H1 (cell line): ENCODE results near the gene CPO. TPM values are rescaled to one million over a fixed set of nuclear protein-coding genes. Genes with fewer than 3 reads are reported as not detected.

Source experiments
- CTCF ChIA-PET: fragments of 300-600 bp; sonication (Branson Sonifier 250); formaldehyde crosslinking; loops from one replicate; lab custom pipeline; 2021; ENCODE audit not compliant: partially characterized antibody; lab: Charles Lee
- POLR2A ChIA-PET: fragments of 300-600 bp; sonication (Branson Sonifier 250); formaldehyde crosslinking; loops from one replicate; lab custom pipeline; 2021; ENCODE audit warnings: inconsistent platforms; ENCODE audit not compliant: partially characterized antibody; lab: Charles Lee
- DNase-seq, 2 experiments: peaks; one replicate each; pipeline versions ENCODE4 v3.0.0 to v3.0.0-alpha.2; 2010 to 2022; ENCODE audit warnings: low spot score in 2 of 2, low read depth in 1 of 2, mixed read lengths in 1 of 2
- FAIRE-seq: peaks from 2 replicates; lab custom pipeline; 2011; peaks lifted over from hg19 to GRCh38; lab: Jason Lieb, UNC
- H2AFZ ChIP-seq: 2 replicates; pipeline ENCODE4 v1.8.1; 2012; ENCODE audit warnings: low read length, inconsistent platforms
- H2AK5ac ChIP-seq: 2 replicates; pipeline ENCODE4 v1.6.1; 2013; ENCODE audit warnings: low read depth, low read length
- H2BK120ac ChIP-seq: replicated peaks from 2 replicates; pipeline ENCODE3; 2013; ENCODE audit warnings: low read depth, low read length, inconsistent platforms
- H2BK12ac ChIP-seq: 2 replicates; pipeline ENCODE4 v1.6.1; 2013; ENCODE audit warnings: low read depth, low read length
- H2BK15ac ChIP-seq: 2 replicates; pipeline ENCODE4 v1.6.1; 2013; ENCODE audit warnings: low read length
- H2BK20ac ChIP-seq: 2 replicates; pipeline ENCODE4 v1.6.1; 2013; ENCODE audit warnings: low read length
- H2BK5ac ChIP-seq: 2 replicates; pipeline ENCODE4 v1.6.1; 2013; ENCODE audit warnings: low read depth, low read length
- H3K14ac ChIP-seq: 2 replicates; pipeline ENCODE4 v1.6.1; 2013; ENCODE audit warnings: inconsistent platforms; ENCODE audit not compliant: insufficient read length
- H3K18ac ChIP-seq: 2 replicates; pipeline ENCODE4 v1.6.1; 2013; ENCODE audit warnings: low read length; ENCODE audit errors: extremely low read depth
- H3K23ac ChIP-seq: 2 replicates; pipeline ENCODE4 v1.6.1; 2013; ENCODE audit warnings: inconsistent platforms; ENCODE audit not compliant: insufficient read length
- H3K23me2 ChIP-seq: 2 replicates; pipeline ENCODE4 v1.6.1; 2013; ENCODE audit warnings: low read depth, low read length
- H3K27ac ChIP-seq: 2 replicates; pipeline ENCODE4 v1.6.1; 2011; ENCODE audit warnings: low read depth, low read length, inconsistent platforms
- H3K27me3 ChIP-seq, 4 experiments: replicated peaks in 1 of 4; 1 replicate in 1 of 4; 2 replicates in 3 of 4; pipeline versions ENCODE4 v1.6.1 to v1.8.1; 2011 to 2013; ENCODE audit warnings: low read length in 3 of 4, mild to moderate bottlenecking in 3 of 4, inconsistent platforms in 2 of 4, mixed read lengths in 2 of 4, moderate library complexity in 1 of 4; ENCODE audit not compliant: control insufficient read depth in 3 of 4, insufficient read depth in 3 of 4; ENCODE audit errors: extremely low read depth in 1 of 4
- H3K36me3 ChIP-seq, 4 experiments: 2 replicates each; pipeline versions ENCODE4 v1.6.1 to v1.8.1; 2011 to 2013; ENCODE audit warnings: mild to moderate bottlenecking in 4 of 4, low read length in 3 of 4, moderate library complexity in 2 of 4, control low read depth in 1 of 4, inconsistent platforms in 1 of 4; ENCODE audit not compliant: insufficient read depth in 4 of 4, control insufficient read depth in 2 of 4
- H3K4ac ChIP-seq: replicated peaks from 2 replicates; pipeline ENCODE3; 2013; ENCODE audit warnings: low read length, low read depth, mixed read lengths, inconsistent platforms; ENCODE audit not compliant: insufficient read length
- H3K4me1 ChIP-seq, 4 experiments: replicated peaks in 1 of 4; 1 replicate in 1 of 4; 2 replicates in 3 of 4; pipeline versions ENCODE4 v1.6.1 to v1.8.1; 2011 to 2013; ENCODE audit warnings: low read length in 3 of 4, inconsistent platforms in 2 of 4, mixed read lengths in 1 of 4; ENCODE audit not compliant: insufficient read depth in 4 of 4, control insufficient read depth in 3 of 4
- H3K4me2 ChIP-seq, 2 experiments: 2 replicates each; pipeline versions ENCODE4 v1.6.1 to v1.8.1; 2011 to 2013; ENCODE audit warnings: low read depth in 2 of 2, low read length in 2 of 2, control low read depth in 1 of 2, inconsistent platforms in 1 of 2, mild to moderate bottlenecking in 1 of 2; ENCODE audit not compliant: insufficient read depth in 1 of 2
- H3K4me3 ChIP-seq, 4 experiments: fragments of 200-600, 300-600 bp in 1 of 4; sonication (generic), shearing (Covaris generic), sonication (Bioruptor Twin) in 1 of 4; 2 replicates each; pipeline versions ENCODE4 v1.5.1 to v1.8.1; 2011 to 2016; ENCODE audit warnings: low read length in 4 of 4, low read depth in 3 of 4, control low read depth in 2 of 4, inconsistent platforms in 2 of 4, mild to moderate bottlenecking in 2 of 4, mixed read lengths in 1 of 4, moderate library complexity in 1 of 4; ENCODE audit not compliant: insufficient read depth in 2 of 4; ENCODE audit errors: extremely low read depth in 1 of 4
- H3K56ac ChIP-seq: replicated peaks from 2 replicates; pipeline ENCODE3; 2013; ENCODE audit warnings: low read depth, mild to moderate bottlenecking, mixed read lengths, low read length, inconsistent platforms; ENCODE audit not compliant: insufficient read length
- H3K79me1 ChIP-seq: 2 replicates; pipeline ENCODE4 v1.6.1; 2013; ENCODE audit warnings: low read depth, low read length, control low read depth
- H3K79me2 ChIP-seq, 2 experiments: 2 replicates each; pipeline versions ENCODE4 v1.6.1 to v1.8.1; 2012 to 2013; ENCODE audit warnings: low read length in 2 of 2, mild to moderate bottlenecking in 2 of 2, inconsistent platforms in 1 of 2; ENCODE audit not compliant: insufficient read depth in 2 of 2, control insufficient read depth in 1 of 2
- H3K9ac ChIP-seq, 4 experiments: replicated peaks in 1 of 4; 1 replicate in 1 of 4; 2 replicates in 3 of 4; pipeline versions ENCODE4 v1.6.1 to v1.8.1; 2011 to 2013; ENCODE audit warnings: low read depth in 3 of 4, low read length in 3 of 4, control low read depth in 2 of 4, mild to moderate bottlenecking in 2 of 4, moderate library complexity in 2 of 4, inconsistent platforms in 1 of 4; ENCODE audit errors: extremely low read depth in 1 of 4
- H3K9me3 ChIP-seq, 2 experiments: 2 replicates each; pipeline versions ENCODE4 v1.6.1 to v1.8.1; 2012 to 2013; ENCODE audit warnings: mild to moderate bottlenecking in 2 of 2, moderate library complexity in 2 of 2, control low read depth in 1 of 2, inconsistent platforms in 1 of 2, low read depth in 1 of 2, low read length in 1 of 2, mixed read lengths in 1 of 2; ENCODE audit not compliant: insufficient read depth in 2 of 2
- H4K20me1 ChIP-seq, 2 experiments: replicated peaks in 1 of 2; 2 replicates each; pipeline versions ENCODE3 to v1.8.1; 2011 to 2013; ENCODE audit warnings: inconsistent platforms in 2 of 2, low read length in 2 of 2, mild to moderate bottlenecking in 1 of 2; ENCODE audit not compliant: insufficient read depth in 2 of 2, control insufficient read depth in 1 of 2
- H4K5ac ChIP-seq: 2 replicates; pipeline ENCODE4 v1.6.1; 2013; ENCODE audit warnings: low read length, low read depth, mixed read lengths, inconsistent platforms; ENCODE audit not compliant: insufficient read length
- H4K8ac ChIP-seq: 2 replicates; pipeline ENCODE4 v1.8.0; 2013; ENCODE audit warnings: mild to moderate bottlenecking, moderate library complexity, low read length, inconsistent platforms; ENCODE audit not compliant: insufficient read depth; ENCODE audit errors: extremely low read depth
- H4K91ac ChIP-seq: replicated peaks from 2 replicates; pipeline ENCODE3; 2013; ENCODE audit warnings: low read length, mixed read lengths, inconsistent platforms; ENCODE audit not compliant: insufficient read length
- CREB1 ChIP-seq: IDR thresholded peaks from 2 replicates; pipeline ENCODE4 v1.6.1; 2012; ENCODE audit warnings: inconsistent platforms
- EZH2 ChIP-seq: fragments of 200-600 bp; sonication (generic); IDR thresholded peaks from 2 replicates; pipeline ENCODE4 v1.7.1; 2012; ENCODE audit warnings: low read depth, mild to moderate bottlenecking, moderate library complexity, low read length, inconsistent platforms; ENCODE audit not compliant: severe bottlenecking
- GTF2F1 ChIP-seq: IDR thresholded peaks from 2 replicates; pipeline ENCODE4 v1.6.1; 2012; ENCODE audit warnings: low read depth, low read length, improper control_type of control experiment, borderline replicate concordance
- WGBS, 2 experiments: shearing (Covaris generic) in 1 of 2; methylation state at CpG; one replicate each; pipeline versions ENCODE4 v1.1.6 to v1.1.7; 2013 to 2015; ENCODE audit warnings: low lambda C conversion rate in 2 of 2, mixed read lengths in 2 of 2, inconsistent platforms in 1 of 2, low coverage in 1 of 2, missing lambda C conversion rate in 1 of 2; ENCODE audit not compliant: insufficient replicate concordance in 2 of 2, insufficient coverage in 1 of 2, insufficient read length in 1 of 2; ENCODE audit errors: extremely low coverage in 1 of 2, missing lambda C conversion rate in 1 of 2; 5-methylcytosine and 5-hydroxymethylcytosine counted together
- polyA plus RNA-seq, 7 experiments: library from polyadenylated mRNA; depleted of rRNA in 3 of 7; stranded (reverse) in 5 of 7; unstranded in 2 of 7; fragments of >200 nt in 5 of 7; fragments of 200-250 nt in 2 of 7; gene quantifications; 1 replicate in 5 of 7; 2 replicates in 1 of 7; 4 replicates in 1 of 7; pipeline versions ENCODE4 v1.2.1 to v1.2.3, GENCODE V29; 2011 to 2013; ENCODE audit warnings: missing spikeins in 2 of 7, mixed read lengths in 2 of 7
- total RNA-seq: library from RNA; stranded (reverse); fragmentation: NEBNext Ultra II Directional; extraction: Animal tissue kit (Norgen Biotek cat#: 25700); gene quantifications from 2 replicates; pipeline ENCODE4 v1.2.1, GENCODE V29; 2021
- TF ChIP-seq, protein P1 (sequence below): IDR thresholded peaks from 2 replicates; pipeline ENCODE4 v1.6.1; 2011; ENCODE audit warnings: low read depth, mild to moderate bottlenecking, low read length; ENCODE audit not compliant: insufficient read depth

CPO gene
- total and polyA plus RNA-seq, 2 of the 8 experiments (the other 6 are each of a cell fraction or from before 2014, with no cell fraction given): 1.3 TPM

DNA sequence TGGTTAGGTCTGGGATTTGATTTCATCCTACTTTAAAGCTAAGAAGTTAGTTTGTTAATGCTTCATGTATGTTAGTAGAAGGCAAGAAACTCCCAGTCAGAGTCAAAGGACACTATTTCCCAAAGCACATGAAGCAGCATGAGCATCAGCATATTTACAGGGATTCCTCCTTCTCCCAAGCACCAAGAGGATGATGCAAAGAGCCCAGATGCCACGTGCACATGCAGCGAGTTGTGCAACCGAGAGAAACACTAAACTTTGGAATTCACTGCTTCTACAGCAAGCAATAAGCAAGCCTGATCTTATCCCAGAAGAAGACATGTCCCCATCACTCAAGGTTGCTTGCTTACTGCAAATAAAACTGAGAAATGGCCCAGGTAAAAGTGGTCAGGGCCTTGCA, 32.5 kb downstream of the CPO start:
- Histone ChIP-seq H3K9ac (no peak overlapping the region), H4K20me1 (no peaks in the 10 kb centered on the region), H3K4me1 (peaks cover 0 to 8% (median 1%) of the 10 kb centered on the region in 4 experiments; a peak in 4 of 7 replicates), H3K79me2 (no peaks in the 10 kb centered on the region), H3K23ac (no peak overlapping the region), H4K8ac (no peak overlapping the region), H3K23me2 (no peaks in the 10 kb centered on the region), H3K27me3 (no peaks in the 10 kb centered on the region), H3K4me3 (no peak overlapping the region), H3K27ac (no peak overlapping the region), H3K79me1 (no peaks in the 10 kb centered on the region), H2BK12ac (no peak overlapping the region), H3K14ac (no peak overlapping the region), H4K5ac (no peak overlapping the region), H3K9me3 (peaks cover 0 to 4% of the 10 kb centered on the region in 2 experiments; a peak in 1 of 4 replicates), H4K91ac (no peak overlapping the region), H2AFZ (peak overlapping the region; percentile 56; the same call in 1 of the 2 replicates), H3K56ac (no peak overlapping the region), H2BK120ac (no peak overlapping the region), H3K36me3 (no peaks in the 10 kb centered on the region), H2AK5ac (no peak overlapping the region), H2BK5ac (no peak overlapping the region), H3K18ac (no peak overlapping the region; the same call in 1 of the 2 replicates), H2BK20ac (no peak overlapping the region), H3K4ac (no peak overlapping the region), H3K4me2 (no peak overlapping the region), H2BK15ac (no peak overlapping the region)
- 95% methylated on average over 3 of the region's 3 CpGs; no CpG with 5 or more reads in 1 of the 2 experiments for WGBS, 2 experiments
- FAIRE-seq: no peak
- ChIA-PET POLR2A (no interaction called here), CTCF (interaction anchor here (0.6 to 4.9 kb wide), 6 partner anchors 8 to 945 kb away, joined by 3 to 17 read pairs (median 3); no protein-coding TSS in a partner anchor)
- no peak for DNase-seq
- TF ChIP-seq, protein P1, sequence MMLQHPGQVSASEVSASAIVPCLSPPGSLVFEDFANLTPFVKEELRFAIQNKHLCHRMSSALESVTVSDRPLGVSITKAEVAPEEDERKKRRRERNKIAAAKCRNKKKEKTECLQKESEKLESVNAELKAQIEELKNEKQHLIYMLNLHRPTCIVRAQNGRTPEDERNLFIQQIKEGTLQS: no peak
- TF ChIP-seq GTF2F1 (no peak), EZH2 (no peak), CREB1 (no peak)
